DMS79 treated with DMSO at 0.1 percent for 48 hours (cell line): ENCODE data around the gene PSKH1.
A peak's percentile ranks its signal among the peaks of the same experiment; 100 is the strongest.
"Not testable (repeated sequence)": the region's sequence is repeated elsewhere in the genome, so short reads cannot be mapped to it uniquely, and the experiment has no call there.

Experiments used
- DNase-seq: peaks from one replicate; lab custom pipeline; 2025; lab: John Stamatoyannopoulos, UW

PSKH1 gene

GRCh38 chr16:67888331-67888730, 4.7 kb upstream of the PSKH1 start:
- DNase-seq = no peak

- DNase-seq = no peak
These were observed 679 bp upstream of the PSKH1 start for GRCh38 chr16:67892375-67892774.

GRCh38 chr16:67893743-67894399, 817 bp downstream of the PSKH1 start:
- no peak for DNase-seq

DNA sequence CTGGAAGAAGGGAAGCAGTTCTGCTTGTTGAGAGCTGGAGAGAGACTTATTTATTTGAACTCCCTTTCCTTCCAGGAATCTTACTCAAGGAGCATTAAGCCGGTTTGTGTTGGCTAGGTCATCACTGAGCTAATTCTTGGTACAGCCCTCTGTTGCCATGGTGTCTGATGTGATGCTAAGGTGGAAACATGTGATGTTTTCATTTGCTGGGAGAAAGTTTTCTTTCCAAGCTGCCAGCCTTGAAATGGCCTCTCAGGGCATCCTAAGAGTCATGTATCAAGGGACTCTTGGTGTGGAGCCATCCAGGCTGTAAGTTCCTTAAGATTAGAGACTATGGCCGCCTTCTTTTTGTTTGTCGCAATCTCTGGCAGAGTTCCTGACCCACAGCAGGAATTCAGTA, 4.2 kb downstream of the PSKH1 start:
- no peak for DNase-seq

- no peak for DNase-seq
These were observed 8.7 kb downstream of the PSKH1 start for GRCh38 chr16:67901734-67902133.

GRCh38 chr16:67902831-67903230, 9.8 kb downstream of the PSKH1 start:
- no peak for DNase-seq

DNA sequence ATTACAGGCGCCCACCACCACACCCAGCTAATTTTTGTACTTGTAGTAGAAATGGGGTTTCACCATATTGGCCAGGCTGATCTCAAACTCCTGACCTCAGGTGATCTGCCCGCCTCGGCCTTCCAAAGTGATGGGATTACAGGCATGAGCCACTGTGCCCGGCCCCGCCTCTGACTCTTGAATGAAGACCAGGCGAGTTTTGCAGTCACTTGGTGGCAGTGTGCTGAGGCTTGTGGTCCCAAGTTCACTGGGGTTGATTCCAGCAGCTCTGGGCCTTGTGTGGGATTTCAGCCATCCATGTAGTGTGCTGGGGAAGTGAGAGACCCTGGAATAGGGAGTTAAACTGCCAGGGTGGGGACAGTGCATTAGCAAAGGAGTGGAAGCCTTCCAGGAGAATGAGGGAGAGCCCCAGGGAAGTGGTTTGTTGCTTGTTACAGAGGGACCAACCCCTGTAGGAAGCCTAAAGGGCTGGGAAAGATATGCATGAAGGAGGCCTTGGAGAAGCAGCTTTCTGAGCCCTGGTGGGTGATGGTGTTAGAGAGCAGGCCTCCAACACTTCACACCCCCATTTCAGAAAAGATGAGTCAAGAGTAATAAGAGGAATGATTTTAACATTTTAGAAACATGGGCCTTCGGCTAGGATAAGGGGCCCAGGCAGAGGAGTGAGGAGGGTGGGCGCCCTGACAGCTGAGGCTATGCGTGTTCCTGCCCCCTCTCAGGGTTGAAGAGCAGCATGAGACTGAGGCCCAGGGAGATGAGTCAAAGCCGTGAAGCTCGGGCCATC, 14.5 kb downstream of the PSKH1 start:
- no peak for DNase-seq

DNA sequence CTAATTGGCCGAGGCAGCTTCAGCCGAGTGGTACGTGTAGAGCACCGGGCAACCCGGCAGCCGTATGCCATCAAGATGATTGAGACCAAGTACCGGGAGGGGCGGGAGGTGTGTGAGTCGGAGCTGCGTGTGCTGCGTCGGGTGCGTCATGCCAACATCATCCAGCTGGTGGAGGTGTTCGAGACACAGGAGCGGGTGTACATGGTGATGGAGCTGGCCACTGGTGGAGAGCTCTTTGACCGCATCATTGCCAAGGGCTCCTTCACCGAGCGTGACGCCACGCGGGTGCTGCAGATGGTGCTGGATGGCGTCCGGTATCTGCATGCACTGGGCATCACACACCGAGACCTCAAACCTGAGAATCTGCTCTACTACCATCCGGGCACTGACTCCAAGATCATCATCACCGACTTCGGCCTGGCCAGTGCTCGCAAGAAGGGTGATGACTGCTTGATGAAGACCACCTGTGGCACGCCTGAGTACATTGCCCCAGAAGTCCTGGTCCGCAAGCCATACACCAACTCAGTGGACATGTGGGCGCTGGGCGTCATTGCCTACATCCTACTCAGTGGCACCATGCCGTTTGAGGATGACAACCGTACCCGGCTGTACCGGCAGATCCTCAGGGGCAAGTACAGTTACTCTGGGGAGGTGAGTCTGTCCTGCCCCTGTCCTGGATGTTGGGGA, 16.1 kb downstream of the PSKH1 start:
- DNase-seq = no peak

- DNase-seq = no peak
These were observed 17.1 kb downstream of the PSKH1 start for GRCh38 chr16:67910158-67910557.

DNA sequence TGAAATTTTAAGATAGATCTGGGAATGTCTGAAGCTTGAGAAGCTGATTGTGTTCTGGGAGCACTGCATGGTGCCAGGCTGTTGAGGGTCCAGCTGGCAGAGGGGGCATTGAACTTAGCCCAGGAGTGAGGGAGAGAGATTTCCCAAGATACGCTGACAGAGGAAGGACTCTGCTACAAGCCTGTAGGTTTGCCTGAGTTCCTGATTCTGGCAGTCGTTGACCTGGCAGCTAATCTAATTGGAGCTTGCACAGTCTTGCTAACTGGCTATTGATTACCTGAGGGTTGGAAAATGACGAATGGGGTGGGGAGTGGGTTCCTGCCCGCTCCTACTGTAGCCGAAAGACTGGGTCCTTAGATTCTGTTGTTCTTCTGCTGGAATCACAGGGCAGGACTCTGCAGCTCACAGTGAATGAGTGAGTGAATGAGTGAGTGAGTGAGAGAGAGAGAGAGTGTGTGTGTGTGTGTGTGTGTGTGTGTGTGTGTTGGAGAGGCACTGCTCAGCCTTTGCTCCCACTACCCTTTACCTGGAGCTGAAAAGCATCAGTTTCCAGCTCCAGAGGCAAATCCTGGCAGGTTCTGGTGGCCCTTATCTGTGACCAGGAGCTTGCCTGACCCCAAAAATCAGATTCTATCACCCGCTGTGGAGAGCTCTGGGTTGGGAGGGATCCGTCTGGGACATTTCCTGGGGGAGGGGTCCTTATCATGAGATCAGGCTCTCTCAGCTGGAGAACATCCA, 21.9 kb downstream of the PSKH1 start:
- no peak for DNase-seq

- DNase-seq = not testable (repeated sequence)
These were observed 22.4 kb downstream of the PSKH1 start for GRCh38 chr16:67915496-67915769.

- DNase-seq = no peak
These were observed 23.0 kb downstream of the PSKH1 start for GRCh38 chr16:67915831-67916723.

- DNase-seq = peak; percentile 46
These were observed 24.2 kb downstream of the PSKH1 start for GRCh38 chr16:67917140-67917851.

GRCh38 chr16:67917852-67918236, 24.8 kb downstream of the PSKH1 start:
- DNase-seq = peak; percentile 38

- no peak for DNase-seq
These were observed 26.7 kb downstream of the PSKH1 start for GRCh38 chr16:67919622-67920221.

- no peak for DNase-seq
These were observed 29.2 kb downstream of the PSKH1 start for GRCh38 chr16:67922221-67922620.

- peak; percentile 76 for DNase-seq
These were observed 29.7 kb downstream of the PSKH1 start for GRCh38 chr16:67922740-67923139.

- peak; percentile 78 for DNase-seq
These were observed 30.5 kb downstream of the PSKH1 start for GRCh38 chr16:67923414-67924116.

GRCh38 chr16:67924140-67924906, 31.3 kb downstream of the PSKH1 start:
- no peak for DNase-seq
